Keratinocyte (primary cell): Measurements from ENCODE around the gene DLG5. TPM values are rescaled to one million over a fixed set of nuclear protein-coding genes. Genes with fewer than 3 reads are reported as not detected.

Source experiments
- DNase-seq: peaks from one replicate; pipeline ENCODE4 v3.0.0-alpha.2; 2011; ENCODE audit warnings: low read depth, missing footprints, low spot score
- FAIRE-seq: peaks from 2 replicates; lab custom pipeline; 2011; peaks lifted over from hg19 to GRCh38; lab: Jason Lieb, UNC
- H2AFZ ChIP-seq: 2 replicates; pipeline ENCODE4 v1.6.0; 2012; ENCODE audit warnings: low read length, control low read depth, inconsistent platforms; ENCODE audit not compliant: control insufficient read depth
- H3K27ac ChIP-seq: 2 replicates; pipeline ENCODE4 v1.5.1; 2011; ENCODE audit warnings: low read length; ENCODE audit not compliant: control insufficient read depth, insufficient read depth
- H3K27me3 ChIP-seq: 3 replicates; pipeline ENCODE4 v1.6.0; 2011; ENCODE audit warnings: low read length; ENCODE audit not compliant: control insufficient read depth, insufficient read depth; ENCODE audit errors: extremely low read depth
- H3K36me3 ChIP-seq, 2 experiments: 2 replicates in 1 of 2; 3 replicates in 1 of 2; pipeline ENCODE4 v1.5.1; 2011; ENCODE audit warnings: low read length in 2 of 2, mild to moderate bottlenecking in 1 of 2; ENCODE audit not compliant: control insufficient read depth in 2 of 2, insufficient read depth in 2 of 2; ENCODE audit errors: extremely low read depth in 1 of 2
- H3K4me1 ChIP-seq: 3 replicates; pipeline ENCODE4 v1.5.1; 2011; ENCODE audit warnings: low read length; ENCODE audit not compliant: control insufficient read depth, insufficient read depth; ENCODE audit errors: extremely low read depth
- H3K4me2 ChIP-seq: 3 replicates; pipeline ENCODE4 v1.6.0; 2011; ENCODE audit warnings: low read depth, low read length; ENCODE audit not compliant: control insufficient read depth, insufficient read depth; ENCODE audit errors: extremely low read depth
- H3K4me3 ChIP-seq, 3 experiments: fragments of 200-600 bp in 1 of 3; sonication (generic) in 1 of 3; 2 replicates in 2 of 3; 3 replicates in 1 of 3; pipeline ENCODE4 v1.5.1; 2011 to 2016; ENCODE audit warnings: low read length in 3 of 3, mild to moderate bottlenecking in 3 of 3, control low read depth in 2 of 3, inconsistent platforms in 1 of 3, low read depth in 1 of 3, mixed read lengths in 1 of 3, mixed run types in 1 of 3, moderate library complexity in 1 of 3; ENCODE audit not compliant: control insufficient read depth in 2 of 3, insufficient read depth in 2 of 3; ENCODE audit errors: extremely low read depth in 1 of 3
- H3K79me2 ChIP-seq: 2 replicates; pipeline ENCODE4 v1.6.0; 2012; ENCODE audit warnings: low read length; ENCODE audit not compliant: control insufficient read depth, insufficient read depth
- H3K9ac ChIP-seq: 3 replicates; pipeline ENCODE4 v1.6.0; 2011; ENCODE audit warnings: low read length; ENCODE audit not compliant: control insufficient read depth, insufficient read depth; ENCODE audit errors: extremely low read depth
- H3K9me1 ChIP-seq: 3 replicates; pipeline ENCODE4 v1.6.0; 2011; ENCODE audit warnings: low read length; ENCODE audit not compliant: control insufficient read depth, insufficient read depth; ENCODE audit errors: extremely low read depth
- H3K9me3 ChIP-seq: 2 replicates; pipeline ENCODE4 v1.5.1; 2012; ENCODE audit warnings: low read depth, low read length; ENCODE audit not compliant: control insufficient read depth
- H4K20me1 ChIP-seq: 3 replicates; pipeline ENCODE4 v1.6.0; 2011; ENCODE audit warnings: low read length; ENCODE audit not compliant: control insufficient read depth, insufficient read depth; ENCODE audit errors: extremely low read depth
- CTCF ChIP-seq, 3 experiments: IDR thresholded peaks in 1 of 3; conservative IDR thresholded peaks in 1 of 3; optimal IDR thresholded peaks in 1 of 3; 2 replicates in 2 of 3; 3 replicates in 1 of 3; pipeline versions ENCODE3 to v1.5.1; 2011; ENCODE audit warnings: low read length in 3 of 3, mild to moderate bottlenecking in 3 of 3, moderate library complexity in 2 of 3, control low read depth in 1 of 3, inconsistent platforms in 1 of 3; ENCODE audit not compliant: insufficient read depth in 2 of 3; ENCODE audit errors: extremely low read depth in 1 of 3
- EZH2 ChIP-seq: IDR thresholded peaks from one replicate; pipeline ENCODE4 v1.6.1; 2012; ENCODE audit warnings: inconsistent platforms, mild to moderate bottlenecking, low read length, moderate library complexity
- dilution Hi-C: fragments of 300-500 bp; cut with MboI; formaldehyde crosslinking; loops from one replicate; pipeline ENCODE4 v1.7.0; 2020; ENCODE audit warnings: low sequenced_read_pairs; ENCODE audit not compliant: extremely low pct_ligation_motif_present
- polyA plus RNA-seq, 5 experiments: library from polyadenylated mRNA; depleted of rRNA in 3 of 5; stranded (reverse) in 3 of 5; stranded (forward) in 1 of 5; unstranded in 1 of 5; fragments of >200 nt; gene quantifications; 1 replicate in 1 of 5; 2 replicates in 3 of 5; 3 replicates in 1 of 5; pipeline versions ENCODE4 v1.2.1 to v1.2.3, GENCODE V29; 2011 to 2012; ENCODE audit warnings: missing spikeins in 2 of 5, low read depth in 1 of 5, low replicate concordance in 1 of 5

DLG5 gene
- polyA plus RNA-seq, 1 donor (not counting 4 experiments of a cell fraction or from before 2014, with no cell fraction given): 17.2 TPM

- H3K9me1 ChIP-seq: no peaks in the 10 kb centered on the region
- H3K4me1 ChIP-seq: no peaks in the 10 kb centered on the region
- no peak overlapping the region for H3K27ac ChIP-seq
- no peaks in the 10 kb centered on the region for H3K9me3 ChIP-seq
- H3K27me3 ChIP-seq: no peaks in the 10 kb centered on the region
- H3K79me2 ChIP-seq: no peaks in the 10 kb centered on the region
- H3K4me2 ChIP-seq: no peak overlapping the region
- no peak for TF ChIP-seq EZH2
- no peak for TF ChIP-seq CTCF (optimal IDR thresholded peaks at IDR 0.05 in 1 of 3, IDR thresholded peaks at IDR 0.05 in 1 of 3, conservative IDR thresholded peaks at IDR 0.05 in 1 of 3; ENCODE audit: extremely low read depth in 1 of 3, insufficient read depth in 2 of 3, low read length in 3 of 3)
- no peaks in the 10 kb centered on the region for H4K20me1 ChIP-seq
- no peak overlapping the region for H3K9ac ChIP-seq
- FAIRE-seq (no peak), DNase-seq (no peak)
- dilution Hi-C loops: no loop called here
- no peak overlapping the region for H3K4me3 ChIP-seq
- H3K36me3 ChIP-seq: peaks cover 18 to 22% of the 10 kb centered on the region in 2 experiments
- H2AFZ ChIP-seq: no peak overlapping the region
These were observed 146.4 kb downstream of the DLG5 start for GRCh38 chr10:77780180-77780579.

- Histone ChIP-seq H3K36me3 (peaks cover 11 to 12% of the 10 kb centered on the region in 2 experiments), H3K9ac (no peak overlapping the region), H3K9me1 (no peaks in the 10 kb centered on the region), H3K4me3 (no peak overlapping the region), H3K9me3 (no peaks in the 10 kb centered on the region), H3K79me2 (no peaks in the 10 kb centered on the region), H3K4me1 (no peaks in the 10 kb centered on the region), H2AFZ (no peak overlapping the region), H3K27me3 (no peaks in the 10 kb centered on the region), H3K27ac (no peak overlapping the region), H4K20me1 (no peaks in the 10 kb centered on the region), H3K4me2 (no peak overlapping the region)
- FAIRE-seq (no peak), DNase-seq (no peak)
- TF ChIP-seq CTCF (optimal IDR thresholded peaks at IDR 0.05 in 1 of 3, IDR thresholded peaks at IDR 0.05 in 1 of 3, conservative IDR thresholded peaks at IDR 0.05 in 1 of 3; ENCODE audit: extremely low read depth in 1 of 3, insufficient read depth in 2 of 3, low read length in 3 of 3) (no peak), EZH2 (no peak)
- dilution Hi-C loops: no loop called here
These were observed 150.1 kb downstream of the DLG5 start for GRCh38 chr10:77776487-77776886.
